GM19193 (cell line): ENCODE data around the gene VPS16.

ENCODE experiments used
- POLR2A ChIP-seq: IDR thresholded peaks from 4 replicates; pipeline ENCODE4 v1.6.1; 2011; ENCODE audit not compliant: insufficient read depth, insufficient read length; ENCODE audit errors: extremely low read depth

Gene VPS16

GRCh38 chr20:2804041-2804828 is 36.3 kb upstream of the VPS16 start:
- no peak for TF ChIP-seq POLR2A

GRCh38 chr20:2804852-2805688 is 35.5 kb upstream of the VPS16 start:
- TF ChIP-seq POLR2A: no peak

- no peak for TF ChIP-seq POLR2A
These were observed 34.7 kb upstream of the VPS16 start for GRCh38 chr20:2805689-2806350.

- no peak for TF ChIP-seq POLR2A
These were observed 34.2 kb upstream of the VPS16 start for GRCh38 chr20:2806351-2806701.

GRCh38 chr20:2807019-2807418 is 33.5 kb upstream of the VPS16 start:
- no peak for TF ChIP-seq POLR2A

- no peak for TF ChIP-seq POLR2A
These were observed 30.9 kb upstream of the VPS16 start for GRCh38 chr20:2809690-2810089.

- TF ChIP-seq POLR2A: no peak
These were observed 28.4 kb upstream of the VPS16 start for GRCh38 chr20:2812189-2812588.

- no peak for TF ChIP-seq POLR2A
These were observed 26.5 kb upstream of the VPS16 start for GRCh38 chr20:2814076-2814475.

GRCh38 chr20:2814587-2815051 is 25.9 kb upstream of the VPS16 start, which contains the start of gene C20orf141:
Gene C20orf141 (plus strand): TSS chr20:2814987. CDS start chr20:2815185, 198 bp downstream.
- TF ChIP-seq POLR2A: no peak

GRCh38 chr20:2815242-2815900 is 25.2 kb upstream of the VPS16 start:
- no peak for TF ChIP-seq POLR2A

- TF ChIP-seq POLR2A: no peak
These were observed 24.4 kb upstream of the VPS16 start, which contains the start of gene TMEM239 for GRCh38 chr20:2816030-2816582. Gene TMEM239 (plus strand): TSS chr20:2816364. CDS start chr20:2816555, 191 bp downstream.

- no peak for TF ChIP-seq POLR2A
These were observed 23.8 kb upstream of the VPS16 start for GRCh38 chr20:2816583-2817340.

- TF ChIP-seq POLR2A: no peak
These were observed 23.2 kb upstream of the VPS16 start for GRCh38 chr20:2817341-2817726.
